GM12878 (cell line): Measurements from ENCODE around the gene PAX3. TPM values are rescaled to one million over a fixed set of nuclear protein-coding genes. Genes with fewer than 3 reads are reported as not detected.

Source experiments
- ATAC-seq: fragments of 200-7000 bp; cut with Tn5 transposase; 3 replicates; pipeline ENCODE4 v1.9.1; 2020; ENCODE audit warnings: mild to moderate bottlenecking, moderate library complexity
- BruUV-seq: library from RNA; stranded (reverse); fragments of 400-500 nt; replicated peaks from 2 replicates; lab custom pipeline; 2021; lab: Mats Ljungman, UMichigan
- CTCF ChIA-PET: fragments of 300-600 bp; sonication (Branson Sonifier 250); formaldehyde crosslinking; extraction: SDS; loops from one replicate; lab custom pipeline; 2021; ENCODE audit warnings: inconsistent platforms; lab: Yijun Ruan, JAX
- POLR2A ChIA-PET: fragments of 350-600 bp; formaldehyde crosslinking; extraction: SDS; loops from one replicate; lab custom pipeline; 2021; ENCODE audit warnings: inconsistent platforms; lab: Charles Lee
- RAD21 ChIA-PET: fragments of 300-600 bp; sonication (Branson Sonifier 250); formaldehyde crosslinking; loops from one replicate; lab custom pipeline; 2023; ENCODE audit warnings: antibody characterized with exemption; ENCODE audit not compliant: unreplicated experiment; lab: Charles Lee
- SMC1A ChIA-PET: fragments of 300-600 bp; sonication (Branson Sonifier 250); formaldehyde crosslinking; loops from one replicate; lab custom pipeline; 2023; ENCODE audit not compliant: unreplicated experiment, uncharacterized antibody; lab: Charles Lee
- DNase-seq: peaks from one replicate; pipeline ENCODE4 v3.0.0-alpha.2; 2011; ENCODE audit warnings: low read depth, low spot score
- FAIRE-seq: peaks from 3 replicates; lab custom pipeline; 2011; peaks lifted over from hg19 to GRCh38; lab: Jason Lieb, UNC
- H2AFZ ChIP-seq: 2 replicates; pipeline ENCODE4 v1.6.0; 2011; ENCODE audit warnings: low read depth, low read length, control low read depth; ENCODE audit not compliant: control insufficient read depth
- H3K27ac ChIP-seq: 2 replicates; pipeline ENCODE4 v1.5.1; 2011; ENCODE audit warnings: control low read depth; ENCODE audit not compliant: control insufficient read depth, insufficient read depth
- H3K27me3 ChIP-seq, 2 experiments: replicated peaks in 1 of 2; 2 replicates each; pipeline versions ENCODE4 v1.6.0 to v1.6.1; 2011; ENCODE audit warnings: low read length in 1 of 2; ENCODE audit not compliant: control insufficient read depth in 2 of 2, insufficient read depth in 2 of 2
- H3K36me3 ChIP-seq, 2 experiments: 2 replicates each; pipeline ENCODE4 v1.5.1; 2011; ENCODE audit warnings: low read length in 1 of 2; ENCODE audit not compliant: control insufficient read depth in 2 of 2, insufficient read depth in 2 of 2
- H3K4me1 ChIP-seq: 2 replicates; pipeline ENCODE4 v1.6.1; 2011; ENCODE audit warnings: mild to moderate bottlenecking, low read length, moderate library complexity, mixed read lengths; ENCODE audit not compliant: control insufficient read depth, insufficient read depth
- H3K4me2 ChIP-seq: 2 replicates; pipeline ENCODE4 v1.6.0; 2011; ENCODE audit warnings: control low read depth; ENCODE audit not compliant: control insufficient read depth, insufficient read depth
- H3K4me3 ChIP-seq: fragments of 200-600 bp; sonication (generic); 2 replicates; pipeline ENCODE4 v1.5.1; 2016
- H3K79me2 ChIP-seq: 2 replicates; pipeline ENCODE4 v1.6.0; 2011; ENCODE audit warnings: low read length; ENCODE audit not compliant: control insufficient read depth, insufficient read depth
- H3K9ac ChIP-seq: 2 replicates; pipeline ENCODE4 v1.8.0; 2011; ENCODE audit warnings: low read length, control low read depth, mixed read lengths; ENCODE audit not compliant: control insufficient read depth, insufficient read depth
- H3K9me3 ChIP-seq: replicated peaks from 3 replicates; pipeline ENCODE4 v1.5.1; 2011; ENCODE audit warnings: mild to moderate bottlenecking, low read length; ENCODE audit not compliant: control insufficient read depth, insufficient read depth
- H4K20me1 ChIP-seq: 2 replicates; pipeline ENCODE4 v1.6.0; 2011; ENCODE audit not compliant: control insufficient read depth, insufficient read depth
- ATF7 ChIP-seq: fragments of 450-650 bp; IDR thresholded peaks from 2 replicates; pipeline ENCODE4 v1.6.1; 2016; ENCODE audit warnings: low read depth, mild to moderate bottlenecking
- HDAC6 ChIP-seq: fragments of 200-600 bp; sonication (generic); IDR thresholded peaks from one replicate; pipeline ENCODE4 v1.8.0; 2017; ENCODE audit warnings: antibody characterized with exemption; ENCODE audit not compliant: unreplicated experiment
- MXI1 ChIP-seq: fragments of 150-350 bp; IDR thresholded peaks from 2 replicates; pipeline ENCODE4 v1.6.1; 2011; ENCODE audit warnings: low read depth, mild to moderate bottlenecking, inconsistent platforms, low read length, improper control_type of control experiment
- RUNX3 ChIP-seq: IDR thresholded peaks from 2 replicates; pipeline ENCODE4 v1.6.1; 2012; ENCODE audit warnings: low read length, inconsistent platforms
- WGBS: methylation state at CpG from one replicate; pipeline ENCODE4 v1.1.6; 2016; ENCODE audit warnings: low lambda C conversion rate; ENCODE audit not compliant: insufficient replicate concordance, insufficient coverage; ENCODE audit errors: missing lambda C conversion rate; 5-methylcytosine and 5-hydroxymethylcytosine counted together
- in situ Hi-C: fragments of 300-500 bp; cut with MboI; formaldehyde crosslinking; loops from 9 replicates; pipeline ENCODE4 v1.14.3; 2018; ENCODE audit warnings: mixed read lengths
- intact Hi-C: fragments of 100-400 bp; cut with micrococcal nuclease; formaldehyde crosslinking; loops from one replicate; pipeline ENCODE4 v1.14.2; 2022; ENCODE audit not compliant: unreplicated experiment
- polyA plus RNA-seq, 11 experiments: library from polyadenylated mRNA; depleted of rRNA in 4 of 11; unstranded in 6 of 11; stranded (reverse) in 5 of 11; fragments of >200 nt; fragmentation: Nextera tagmentation in 4 of 11; fragmentation: Illumina TruSeq in 1 of 11; extraction: Ambion mirVana in 4 of 11; extraction: Trizol in 1 of 11; gene quantifications; 1 replicate in 1 of 11; 2 replicates in 10 of 11; pipeline versions ENCODE4 v1.2.1 to v1.2.3, GENCODE V29; 2011 to 2016; ENCODE audit warnings: inconsistent platforms in 2 of 11, missing spikeins in 2 of 11, low read depth in 1 of 11
- total RNA-seq, 4 experiments: library from RNA; depleted of rRNA in 3 of 4; stranded (reverse); fragments of >200 nt in 3 of 4; fragmentation: Illumina TruSeq in 1 of 4; extraction: Trizol in 1 of 4; gene quantifications; 2 replicates each; pipeline versions ENCODE4 v1.2.1 to v1.2.3, GENCODE V29; 2013 to 2021
- TF ChIP-seq, protein P1 (sequence below): fragments of 150-350 bp; IDR thresholded peaks from 2 replicates; pipeline ENCODE4 v1.6.1; 2014; ENCODE audit warnings: mild to moderate bottlenecking, low read depth, low read length
- TF ChIP-seq, protein P2 (sequence below): IDR thresholded peaks from 2 replicates; pipeline ENCODE4 v1.6.1; 2012; ENCODE audit warnings: low read length, inconsistent platforms

The PAX3 gene
- total and polyA plus RNA-seq, 10 of the 15 experiments (the other 5 are each of a cell fraction or from before 2014, with no cell fraction given) = not detected

DNA sequence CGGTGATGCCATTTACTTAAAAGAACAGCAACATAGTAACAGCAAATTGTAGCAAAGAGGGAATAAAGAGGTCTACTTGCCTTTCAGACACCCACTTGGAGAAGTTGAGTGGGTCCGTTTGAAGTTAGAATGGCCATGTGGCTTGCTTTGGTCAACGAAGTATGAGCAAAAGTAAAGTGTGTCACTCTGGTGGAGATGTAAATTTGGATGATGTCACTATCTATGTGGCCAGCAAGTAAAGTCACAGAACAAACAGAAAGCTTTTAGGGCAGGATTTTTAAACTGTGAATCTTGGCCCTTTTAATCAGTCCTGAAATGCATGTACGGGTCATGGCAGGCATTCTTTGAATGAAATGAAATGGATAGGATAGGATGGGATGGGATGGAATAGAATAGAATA, 120.3 kb downstream of the PAX3 start:
- Histone ChIP-seq H3K9me3 (no peaks in the 10 kb centered on the region), H3K4me2 (no peak overlapping the region), H3K27me3 (no peaks in the 10 kb centered on the region), H3K9ac (no peak overlapping the region), H3K4me3 (no peak overlapping the region), H2AFZ (no peak overlapping the region), H3K27ac (no peak overlapping the region), H3K4me1 (no peaks in the 10 kb centered on the region), H4K20me1 (no peaks in the 10 kb centered on the region), H3K36me3 (no peaks in the 10 kb centered on the region), H3K79me2 (no peaks in the 10 kb centered on the region)
- FAIRE-seq (no peak), DNase-seq (no peak), ATAC-seq (no peak)
- intact Hi-C loops = no loop called here
- 32% methylated on average over 4 of the region's 4 CpGs for WGBS
- no TSS peak for BruUV-seq
- in situ Hi-C loops = no loop called here
- ChIA-PET RAD21 (no interaction called here), POLR2A (no interaction called here), CTCF (no interaction called here), SMC1A (no interaction called here)
- TF ChIP-seq, protein P1, sequence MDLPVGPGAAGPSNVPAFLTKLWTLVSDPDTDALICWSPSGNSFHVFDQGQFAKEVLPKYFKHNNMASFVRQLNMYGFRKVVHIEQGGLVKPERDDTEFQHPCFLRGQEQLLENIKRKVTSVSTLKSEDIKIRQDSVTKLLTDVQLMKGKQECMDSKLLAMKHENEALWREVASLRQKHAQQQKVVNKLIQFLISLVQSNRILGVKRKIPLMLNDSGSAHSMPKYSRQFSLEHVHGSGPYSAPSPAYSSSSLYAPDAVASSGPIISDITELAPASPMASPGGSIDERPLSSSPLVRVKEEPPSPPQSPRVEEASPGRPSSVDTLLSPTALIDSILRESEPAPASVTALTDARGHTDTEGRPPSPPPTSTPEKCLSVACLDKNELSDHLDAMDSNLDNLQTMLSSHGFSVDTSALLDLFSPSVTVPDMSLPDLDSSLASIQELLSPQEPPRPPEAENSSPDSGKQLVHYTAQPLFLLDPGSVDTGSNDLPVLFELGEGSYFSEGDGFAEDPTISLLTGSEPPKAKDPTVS = no peak
- TF ChIP-seq ATF7 (no peak), MXI1 (no peak), HDAC6 (no peak), RUNX3 (no peak)
- TF ChIP-seq, protein P2, sequence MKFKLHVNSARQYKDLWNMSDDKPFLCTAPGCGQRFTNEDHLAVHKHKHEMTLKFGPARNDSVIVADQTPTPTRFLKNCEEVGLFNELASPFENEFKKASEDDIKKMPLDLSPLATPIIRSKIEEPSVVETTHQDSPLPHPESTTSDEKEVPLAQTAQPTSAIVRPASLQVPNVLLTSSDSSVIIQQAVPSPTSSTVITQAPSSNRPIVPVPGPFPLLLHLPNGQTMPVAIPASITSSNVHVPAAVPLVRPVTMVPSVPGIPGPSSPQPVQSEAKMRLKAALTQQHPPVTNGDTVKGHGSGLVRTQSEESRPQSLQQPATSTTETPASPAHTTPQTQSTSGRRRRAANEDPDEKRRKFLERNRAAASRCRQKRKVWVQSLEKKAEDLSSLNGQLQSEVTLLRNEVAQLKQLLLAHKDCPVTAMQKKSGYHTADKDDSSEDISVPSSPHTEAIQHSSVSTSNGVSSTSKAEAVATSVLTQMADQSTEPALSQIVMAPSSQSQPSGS = no peak
